IMR-90 (cell line): Measurements from ENCODE around the gene AKT1S1. TPM values are rescaled to one million over a fixed set of nuclear protein-coding genes. Genes with fewer than 3 reads are reported as not detected.

ENCODE experiments used
- ATAC-seq: fragments of 200-7000 bp; cut with Tn5 transposase; 2 replicates; pipeline ENCODE4 v1.9.1; 2020; ENCODE audit warnings: low read depth, mild to moderate bottlenecking, moderate library complexity
- BruUV-seq: library from RNA; stranded (reverse); fragments of 400-500 nt; replicated peaks from 2 replicates; lab custom pipeline; 2021; lab: Mats Ljungman, UMichigan
- CTCF ChIA-PET: fragments of 300-600 bp; formaldehyde crosslinking; extraction: SDS; loops from one replicate; lab custom pipeline; 2021; ENCODE audit warnings: antibody characterized with exemption; lab: Yijun Ruan, JAX
- POLR2A ChIA-PET: fragments of 300-600 bp; sonication (Branson Sonifier 250); formaldehyde crosslinking; loops from one replicate; lab custom pipeline; 2022; ENCODE audit warnings: antibody characterized with exemption; ENCODE audit not compliant: unreplicated experiment; lab: Charles Lee
- DNase-seq: peaks from one replicate; pipeline ENCODE4 v3.0.0; 2013
- H2AFZ ChIP-seq: replicated peaks from 2 replicates; pipeline ENCODE3; 2013; ENCODE audit warnings: low read length, mild to moderate bottlenecking; ENCODE audit not compliant: poor library complexity
- H2AK5ac ChIP-seq: 2 replicates; pipeline ENCODE4 v1.6.1; 2013; ENCODE audit warnings: low read depth, low read length, inconsistent platforms
- H2AK9ac ChIP-seq: replicated peaks from 2 replicates; pipeline ENCODE3; 2013; ENCODE audit warnings: mild to moderate bottlenecking, low read depth, low read length, moderate library complexity; ENCODE audit not compliant: poor library complexity
- H2BK120ac ChIP-seq: 2 replicates; pipeline ENCODE4 v1.6.1; 2013; ENCODE audit warnings: low read depth, low read length, inconsistent platforms
- H2BK15ac ChIP-seq: 3 replicates; pipeline ENCODE4 v1.6.1; 2013; ENCODE audit warnings: low read depth, low read length, inconsistent platforms
- H2BK20ac ChIP-seq: 2 replicates; pipeline ENCODE4 v1.6.1; 2013; ENCODE audit warnings: low read depth, mild to moderate bottlenecking, inconsistent platforms, low read length, moderate library complexity
- H2BK5ac ChIP-seq: 2 replicates; pipeline ENCODE4 v1.6.1; 2013; ENCODE audit warnings: mild to moderate bottlenecking, low read depth, low read length, inconsistent platforms; ENCODE audit not compliant: poor library complexity, severe bottlenecking
- H3K14ac ChIP-seq: replicated peaks from 2 replicates; pipeline ENCODE4 v1.6.1; 2013; ENCODE audit warnings: low read depth, low read length, inconsistent platforms
- H3K18ac ChIP-seq: 2 replicates; pipeline ENCODE4 v1.6.1; 2013; ENCODE audit warnings: low read depth, low read length, control low read depth
- H3K23ac ChIP-seq: 2 replicates; pipeline ENCODE4 v1.6.1; 2013; ENCODE audit warnings: low read depth, low read length, inconsistent platforms
- H3K27ac ChIP-seq: 2 replicates; pipeline ENCODE4 v1.5.1; 2013; ENCODE audit warnings: mild to moderate bottlenecking, control low read depth, low read length; ENCODE audit not compliant: insufficient read depth
- H3K27me3 ChIP-seq: 2 replicates; pipeline ENCODE4 v1.6.1; 2013; ENCODE audit warnings: low read length; ENCODE audit not compliant: control insufficient read depth, insufficient read depth
- H3K36me3 ChIP-seq: 2 replicates; pipeline ENCODE4 v1.6.1; 2013; ENCODE audit warnings: low read length, mixed read lengths; ENCODE audit not compliant: control insufficient read depth, insufficient read depth
- H3K4ac ChIP-seq: 2 replicates; pipeline ENCODE4 v1.6.1; 2013; ENCODE audit warnings: low read depth, low read length, inconsistent platforms
- H3K4me1 ChIP-seq: 2 replicates; pipeline ENCODE4 v1.6.1; 2013; ENCODE audit warnings: low read length, mixed read lengths; ENCODE audit not compliant: control insufficient read depth, insufficient read depth
- H3K4me2 ChIP-seq: 2 replicates; pipeline ENCODE4 v1.6.1; 2013; ENCODE audit warnings: low read depth, mild to moderate bottlenecking, control low read depth, low read length, moderate library complexity
- H3K4me3 ChIP-seq: 2 replicates; pipeline ENCODE4 v1.5.1; 2013; ENCODE audit warnings: low read depth, mild to moderate bottlenecking, control low read depth, low read length, moderate library complexity; ENCODE audit not compliant: insufficient read depth
- H3K56ac ChIP-seq: 2 replicates; pipeline ENCODE4 v1.6.1; 2013; ENCODE audit warnings: low read length, inconsistent platforms; ENCODE audit not compliant: insufficient read depth; ENCODE audit errors: extremely low read depth
- H3K79me1 ChIP-seq, 2 experiments: 2 replicates each; pipeline ENCODE4 v1.6.1; 2013; ENCODE audit warnings: low read length in 2 of 2, inconsistent platforms in 1 of 2, low read depth in 1 of 2
- H3K9ac ChIP-seq: 2 replicates; pipeline ENCODE4 v1.6.1; 2013; ENCODE audit warnings: low read depth, low read length, control low read depth
- H3K9me1 ChIP-seq: 2 replicates; pipeline ENCODE4 v1.6.1; 2013; ENCODE audit warnings: low read length, inconsistent platforms; ENCODE audit not compliant: insufficient read depth
- H3K9me3 ChIP-seq: 2 replicates; pipeline ENCODE4 v1.6.1; 2013; ENCODE audit warnings: low read length; ENCODE audit not compliant: control insufficient read depth, insufficient read depth
- H4K20me1 ChIP-seq: 2 replicates; pipeline ENCODE4 v1.6.1; 2013; ENCODE audit warnings: low read length, inconsistent platforms; ENCODE audit not compliant: insufficient read depth
- H4K5ac ChIP-seq: 2 replicates; pipeline ENCODE4 v1.6.1; 2013; ENCODE audit warnings: mild to moderate bottlenecking, low read depth, low read length, control low read depth
- H4K8ac ChIP-seq, 2 experiments: 2 replicates each; pipeline ENCODE4 v1.6.1; 2013; ENCODE audit warnings: low read depth in 2 of 2, low read length in 2 of 2, control low read depth in 1 of 2, inconsistent platforms in 1 of 2
- H4K91ac ChIP-seq: 2 replicates; pipeline ENCODE4 v1.6.1; 2013; ENCODE audit warnings: low read depth, low read length, inconsistent platforms; ENCODE audit not compliant: insufficient read depth
- RCOR1 ChIP-seq: IDR thresholded peaks from 2 replicates; pipeline ENCODE4 v1.6.1; 2012; ENCODE audit warnings: mild to moderate bottlenecking, low read length, improper control_type of control experiment; ENCODE audit not compliant: insufficient replicate concordance
- WGBS, 2 experiments: methylation state at CpG; one replicate each; pipeline versions ENCODE4 v1.1.5 to v1.1.7; 2013; ENCODE audit warnings: missing lambda C conversion rate in 2 of 2; ENCODE audit not compliant: insufficient read length in 1 of 2; ENCODE audit errors: extremely low coverage in 2 of 2; 5-methylcytosine and 5-hydroxymethylcytosine counted together
- dilution Hi-C: fragments of 300-500 bp; cut with HindIII; formaldehyde crosslinking; loops from one replicate; pipeline ENCODE4 v1.14.3; 2018; ENCODE audit warnings: low sequenced_read_pairs; ENCODE audit not compliant: unreplicated experiment
- in situ Hi-C: fragments of 300-500 bp; cut with MboI; formaldehyde crosslinking; loops from 3 replicates; pipeline ENCODE4 v1.14.3; 2019; ENCODE audit warnings: low sequenced_read_pairs, inconsistent platforms, mixed read lengths
- intact Hi-C: fragments of 100-400 bp; cut with micrococcal nuclease; formaldehyde crosslinking; loops from 2 replicates; pipeline ENCODE4 v1.10.0; 2022
- polyA plus RNA-seq, 3 experiments: library from polyadenylated mRNA; depleted of rRNA; stranded (reverse); fragments of >200 nt; gene quantifications; 2 replicates each; pipeline ENCODE4 v1.2.3, GENCODE V29; 2012; ENCODE audit warnings: low replicate concordance in 1 of 3
- total RNA-seq: library from RNA; depleted of rRNA; stranded (reverse); fragments of >200 nt; gene quantifications from 2 replicates; pipeline ENCODE4 v1.2.3, GENCODE V29; 2012
- TF ChIP-seq, protein P1 (sequence below): conservative IDR thresholded peaks from 2 replicates; pipeline ENCODE4 v1.5.1; 2012; ENCODE audit warnings: mild to moderate bottlenecking, low read depth, low read length, improper control_type of control experiment

Gene AKT1S1
- total and polyA plus RNA-seq, 2 of the 4 experiments (the other 2 are of a cell fraction), result 3.6 to 54.4 TPM

DNA sequence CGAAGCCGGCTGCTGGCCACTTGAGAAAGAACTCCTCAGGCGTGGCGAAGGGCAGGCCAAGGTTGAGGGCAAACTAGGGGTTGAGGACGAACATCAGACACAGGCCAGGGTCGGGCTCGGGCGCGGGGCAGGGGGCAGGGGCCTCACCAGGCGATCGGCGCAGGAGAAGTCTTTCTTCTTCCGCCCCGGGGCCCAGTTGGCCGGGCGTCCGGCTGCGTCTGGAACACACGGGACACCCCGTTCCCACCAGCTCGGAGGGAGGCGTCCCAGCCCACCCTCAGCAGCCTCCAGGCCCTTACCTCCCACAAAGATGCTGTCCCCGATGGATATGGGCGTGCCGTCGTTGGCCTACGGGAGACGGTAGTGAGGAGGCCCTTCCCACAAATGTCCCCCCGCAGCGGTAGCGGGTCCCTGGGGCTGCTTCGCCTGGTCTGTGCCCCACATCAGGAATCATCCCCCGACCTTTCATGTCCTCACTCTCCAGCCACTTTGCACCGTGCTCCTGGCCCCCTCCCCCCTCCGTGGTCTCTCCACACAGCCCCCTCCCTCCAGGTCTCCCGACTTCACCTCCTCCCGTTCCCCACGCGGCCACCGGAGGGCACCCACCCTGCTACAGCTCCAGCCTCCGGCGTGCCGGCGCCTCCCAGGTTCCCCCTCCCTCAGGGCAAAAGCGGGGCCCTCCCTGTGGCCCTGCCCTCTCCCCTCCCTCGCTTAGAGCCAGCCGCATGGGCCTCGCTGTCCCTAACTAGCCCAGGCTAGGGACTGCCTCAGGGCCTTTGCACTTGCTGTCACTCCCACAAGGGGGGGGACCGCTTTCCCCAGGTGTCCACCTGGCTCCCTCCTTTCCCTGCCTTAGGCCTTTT is 14.5 kb downstream of the AKT1S1 start:
- in situ Hi-C loops (no loop called here), intact Hi-C loops (no loop called here), dilution Hi-C loops (no loop called here)
- Histone ChIP-seq H3K4me1 (peaks cover 14% of the 10 kb centered on the region), H2BK20ac (no peak overlapping the region), H2BK5ac (no peak overlapping the region), H4K8ac (no peak overlapping the region), H3K9me3 (no peaks in the 10 kb centered on the region), H3K4me2 (no peak overlapping the region), H4K5ac (no peak overlapping the region), H3K4me3 (no peak overlapping the region), H3K56ac (no peak overlapping the region), H3K79me1 (peaks cover 23 to 69% of the 10 kb centered on the region in 2 experiments), H3K27me3 (no peaks in the 10 kb centered on the region), H3K18ac (no peak overlapping the region), H3K9ac (no peak overlapping the region), H2BK120ac (no peak overlapping the region), H3K9me1 (peaks cover 7% of the 10 kb centered on the region), H3K14ac (no peak overlapping the region), H2AK5ac (no peak overlapping the region), H3K4ac (no peak overlapping the region), H4K20me1 (peaks cover 36% of the 10 kb centered on the region), H2AFZ (no peak overlapping the region), H3K27ac (no peak overlapping the region), H3K23ac (no peak overlapping the region), H3K36me3 (peaks cover 59% of the 10 kb centered on the region), H2AK9ac (peak overlapping the region; percentile 44), H4K91ac (no peak overlapping the region), H2BK15ac (no peak overlapping the region)
- DNase-seq (no peak), ATAC-seq (no peak)
- no TSS peak for BruUV-seq
- TF ChIP-seq, protein P1, sequence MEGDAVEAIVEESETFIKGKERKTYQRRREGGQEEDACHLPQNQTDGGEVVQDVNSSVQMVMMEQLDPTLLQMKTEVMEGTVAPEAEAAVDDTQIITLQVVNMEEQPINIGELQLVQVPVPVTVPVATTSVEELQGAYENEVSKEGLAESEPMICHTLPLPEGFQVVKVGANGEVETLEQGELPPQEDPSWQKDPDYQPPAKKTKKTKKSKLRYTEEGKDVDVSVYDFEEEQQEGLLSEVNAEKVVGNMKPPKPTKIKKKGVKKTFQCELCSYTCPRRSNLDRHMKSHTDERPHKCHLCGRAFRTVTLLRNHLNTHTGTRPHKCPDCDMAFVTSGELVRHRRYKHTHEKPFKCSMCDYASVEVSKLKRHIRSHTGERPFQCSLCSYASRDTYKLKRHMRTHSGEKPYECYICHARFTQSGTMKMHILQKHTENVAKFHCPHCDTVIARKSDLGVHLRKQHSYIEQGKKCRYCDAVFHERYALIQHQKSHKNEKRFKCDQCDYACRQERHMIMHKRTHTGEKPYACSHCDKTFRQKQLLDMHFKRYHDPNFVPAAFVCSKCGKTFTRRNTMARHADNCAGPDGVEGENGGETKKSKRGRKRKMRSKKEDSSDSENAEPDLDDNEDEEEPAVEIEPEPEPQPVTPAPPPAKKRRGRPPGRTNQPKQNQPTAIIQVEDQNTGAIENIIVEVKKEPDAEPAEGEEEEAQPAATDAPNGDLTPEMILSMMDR, result peak; percentile 24; the same call in 1 of the 2 replicates
- TF ChIP-seq RCOR1, result no peak
- WGBS, 2 experiments, result 72% methylated on average over 25 of the region's 49 CpGs; no CpG with 5 or more reads in 1 of the 2 experiments
- CTCF ChIA-PET, result no interaction called here
- POLR2A ChIA-PET, result no interaction called here
